Spleen (tissue), 7 donors: ENCODE results near the gene EIF4G1.

Experiments
- POLR2A ChIP-seq, 3 donors: fragments of 450-650 bp; IDR thresholded peaks; one replicate each; pipeline ENCODE4 v1.5.1; 2017; ENCODE audit warnings: antibody characterized with exemption in 3 of 3, mild to moderate bottlenecking in 1 of 3
- POLR2AphosphoS5 ChIP-seq, 3 donors: sonication (generic); formaldehyde crosslinking; IDR thresholded peaks; one replicate each; pipeline ENCODE4 v1.5.1; 2017; ENCODE audit warnings: antibody characterized with exemption in 3 of 3
- TF ChIP-seq, protein P1 (sequence below), 11 experiments: fragments of 200-600 bp in 7 of 11; fragments of 450-650 bp in 4 of 11; sonication (generic) in 4 of 11; IDR thresholded peaks in 8 of 11; conservative IDR thresholded peaks in 3 of 11; 1 replicate in 7 of 11; 2 replicates in 4 of 11; pipeline versions ENCODE4 v1.4.0 to v1.8.0; 2016 to 2021; ENCODE audit warnings: antibody characterized with exemption in 11 of 11, inconsistent platforms in 4 of 11, mild to moderate bottlenecking in 1 of 11
- donor health status: DM: no; HTN: no; CAD: no; lungs with moderate emphysema.
- donor health status: DM: no; HTN: no; CAD: no.
- donor health status: DM: no; HTN: no; CAD: no.

DNA sequence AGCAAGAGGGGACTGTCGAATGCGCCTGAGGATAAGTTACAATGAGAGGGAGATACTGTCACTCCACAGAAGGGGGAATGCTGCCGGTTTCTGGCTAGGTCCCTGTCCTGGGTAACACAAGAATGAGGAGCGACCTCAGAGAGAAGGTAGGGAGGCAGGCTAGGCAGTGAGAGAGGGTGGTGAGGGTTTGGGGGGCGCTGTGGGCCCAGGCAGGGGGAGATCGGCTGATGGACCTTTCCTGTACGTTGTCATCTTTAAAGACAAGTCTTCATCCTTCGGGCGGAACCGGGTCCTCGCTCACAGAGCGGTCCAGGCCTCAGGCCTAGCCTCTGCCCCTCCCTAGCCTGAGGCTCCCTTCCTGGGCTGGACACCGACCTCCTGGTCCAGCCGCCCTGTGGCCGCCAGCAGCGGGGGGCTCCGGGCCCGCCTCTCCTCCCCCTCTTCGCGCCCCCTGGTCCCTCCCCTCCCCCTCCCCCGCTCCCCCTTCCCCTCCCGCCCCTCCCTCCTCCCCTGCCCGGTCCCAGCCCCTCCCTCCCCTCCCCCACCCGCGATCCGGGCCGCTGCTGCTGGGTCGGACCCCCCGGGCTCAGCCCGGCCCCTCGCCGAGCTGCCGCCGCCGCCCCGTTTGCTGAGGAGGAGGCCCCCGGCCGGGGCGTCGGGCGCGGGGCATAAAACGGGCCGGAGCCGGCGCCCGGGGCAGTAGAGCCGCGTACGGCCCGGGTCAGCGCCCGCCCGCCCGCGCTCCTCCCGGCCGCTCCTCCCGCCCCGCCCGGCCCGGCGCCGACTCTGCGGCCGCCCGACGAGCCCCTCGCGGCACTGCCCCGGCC lies 65.2 kb downstream of the EIF4G1 start, which contains the start of gene CHRD:
- TF ChIP-seq, protein P1, sequence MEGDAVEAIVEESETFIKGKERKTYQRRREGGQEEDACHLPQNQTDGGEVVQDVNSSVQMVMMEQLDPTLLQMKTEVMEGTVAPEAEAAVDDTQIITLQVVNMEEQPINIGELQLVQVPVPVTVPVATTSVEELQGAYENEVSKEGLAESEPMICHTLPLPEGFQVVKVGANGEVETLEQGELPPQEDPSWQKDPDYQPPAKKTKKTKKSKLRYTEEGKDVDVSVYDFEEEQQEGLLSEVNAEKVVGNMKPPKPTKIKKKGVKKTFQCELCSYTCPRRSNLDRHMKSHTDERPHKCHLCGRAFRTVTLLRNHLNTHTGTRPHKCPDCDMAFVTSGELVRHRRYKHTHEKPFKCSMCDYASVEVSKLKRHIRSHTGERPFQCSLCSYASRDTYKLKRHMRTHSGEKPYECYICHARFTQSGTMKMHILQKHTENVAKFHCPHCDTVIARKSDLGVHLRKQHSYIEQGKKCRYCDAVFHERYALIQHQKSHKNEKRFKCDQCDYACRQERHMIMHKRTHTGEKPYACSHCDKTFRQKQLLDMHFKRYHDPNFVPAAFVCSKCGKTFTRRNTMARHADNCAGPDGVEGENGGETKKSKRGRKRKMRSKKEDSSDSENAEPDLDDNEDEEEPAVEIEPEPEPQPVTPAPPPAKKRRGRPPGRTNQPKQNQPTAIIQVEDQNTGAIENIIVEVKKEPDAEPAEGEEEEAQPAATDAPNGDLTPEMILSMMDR (IDR thresholded peaks at IDR 0.05 in 8 of 11, conservative IDR thresholded peaks at IDR 0.05 in 3 of 11) = no peak
- TF ChIP-seq POLR2AphosphoS5 (IDR thresholded peaks at IDR 0.05) (no peak), POLR2A (IDR thresholded peaks at IDR 0.05) (no peak)
